ENCODE data around the gene HSD17B11.
"Not testable (repeated sequence)": the region's sequence is repeated elsewhere in the genome, so short reads cannot be mapped to it uniquely, and the experiment has no call there.

HSD17B11 gene

GRCh38 chr4:87333267-87333666 lies 57.7 kb downstream of the HSD17B11 start:
- H3K4me3 ChIP-seq = no peak overlapping the region
- no peak for DNase-seq (ENCODE audit: low read depth, low spot score)
- no peak overlapping the region for H3K27ac ChIP-seq
- peaks cover 6% of the 10 kb centered on the region; the same call in 1 of the 2 replicates for H3K9me3 ChIP-seq (ENCODE audit: low read depth, low read length)
- no peak overlapping the region for H3K9ac ChIP-seq (ENCODE audit: insufficient read length)
- TF ChIP-seq FOXP2 (optimal IDR thresholded peaks at IDR 0.05; ENCODE audit: control extremely low read depth, extremely low read length, insufficient read depth) = no peak
- TF ChIP-seq EZH2 (IDR thresholded peaks at IDR 0.05) = no peak
- H3K36me3 ChIP-seq (ENCODE audit: insufficient read depth, low read length) = no peaks in the 10 kb centered on the region

GRCh38 chr4:87330761-87331160 lies 60.2 kb downstream of the HSD17B11 start:
- no peak for DNase-seq (ENCODE audit: low read depth, low spot score)
- Histone ChIP-seq H3K27ac (no peak overlapping the region), H3K9me3 (ENCODE audit: low read depth, low read length) (peaks cover 6% of the 10 kb centered on the region; the same call in 1 of the 2 replicates), H3K36me3 (ENCODE audit: insufficient read depth, low read length) (no peaks in the 10 kb centered on the region), H3K9ac (ENCODE audit: insufficient read length) (no peak overlapping the region), H3K4me3 (no peak overlapping the region)
- TF ChIP-seq EZH2 (IDR thresholded peaks at IDR 0.05) (no peak), POLR2AphosphoS5 (IDR thresholded peaks at IDR 0.05; ENCODE audit: borderline replicate concordance, low read depth, low read length) (no peak), FOXP2 (optimal IDR thresholded peaks at IDR 0.05; ENCODE audit: control extremely low read depth, extremely low read length, insufficient read depth) (no peak)

- Histone ChIP-seq H3K9me3 (ENCODE audit: low read depth, low read length) (no peaks in the 10 kb centered on the region), H3K27ac (no peak overlapping the region), H3K36me3 (ENCODE audit: insufficient read depth, low read length) (no peaks in the 10 kb centered on the region), H3K4me3 (no peak overlapping the region), H3K9ac (ENCODE audit: insufficient read length) (no peak overlapping the region)
- DNase-seq (ENCODE audit: low read depth, low spot score) = no peak
- TF ChIP-seq POLR2AphosphoS5 (IDR thresholded peaks at IDR 0.05; ENCODE audit: borderline replicate concordance, low read depth, low read length) (no peak), EZH2 (IDR thresholded peaks at IDR 0.05) (no peak)
Measured at GRCh38 chr4:87327136-87327535, 63.9 kb downstream of the HSD17B11 start.

DNA sequence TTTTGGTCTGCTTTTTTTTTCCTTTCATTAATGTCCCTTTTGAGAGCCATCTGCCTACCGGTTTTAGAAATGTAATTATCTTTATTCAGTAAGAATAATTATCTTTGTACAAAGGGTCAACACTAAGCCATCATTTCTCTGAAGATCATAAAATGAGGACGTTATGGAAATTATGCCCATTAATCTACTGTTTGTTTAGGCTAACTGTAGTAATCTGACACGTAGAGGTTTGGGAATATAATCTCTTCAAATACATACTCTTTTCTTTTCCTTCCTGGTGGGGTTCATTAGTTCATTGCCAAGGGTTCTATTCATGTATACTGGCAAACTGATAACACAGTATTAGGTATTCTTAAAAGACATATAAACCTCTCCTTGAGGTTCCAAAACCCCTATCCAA lies 64.5 kb downstream of the HSD17B11 start:
- no peak for TF ChIP-seq EZH2 (IDR thresholded peaks at IDR 0.05)
- TF ChIP-seq FOXP2 (optimal IDR thresholded peaks at IDR 0.05; ENCODE audit: control extremely low read depth, extremely low read length, insufficient read depth) = no peak
- TF ChIP-seq POLR2AphosphoS5 (IDR thresholded peaks at IDR 0.05; ENCODE audit: borderline replicate concordance, low read depth, low read length) = no peak
- Histone ChIP-seq H3K27ac (no peak overlapping the region), H3K4me3 (no peak overlapping the region), H3K9me3 (ENCODE audit: low read depth, low read length) (no peaks in the 10 kb centered on the region), H3K9ac (ENCODE audit: insufficient read length) (no peak overlapping the region), H3K36me3 (ENCODE audit: insufficient read depth, low read length) (no peaks in the 10 kb centered on the region)
- DNase-seq (ENCODE audit: low read depth, low spot score) = no peak

DNA sequence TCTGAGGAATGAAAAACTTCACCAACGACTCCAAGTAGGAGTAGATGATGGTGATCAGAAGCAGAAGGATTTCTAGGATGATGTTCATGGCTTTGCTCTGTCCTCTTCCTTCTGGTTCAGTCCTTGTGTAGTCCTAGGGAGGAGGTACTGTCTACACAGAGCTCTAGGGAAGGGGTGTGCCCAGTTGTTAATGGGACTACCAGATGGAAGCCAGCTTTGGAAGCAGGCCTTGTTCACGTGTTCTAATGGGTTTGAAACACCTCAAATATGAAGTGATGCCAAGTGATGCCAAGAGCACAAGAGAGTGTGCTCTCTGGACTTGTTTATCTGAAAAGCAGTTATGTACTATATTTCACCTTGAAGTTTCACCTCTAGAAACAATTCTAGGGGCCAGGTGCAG lies 68.2 kb downstream of the HSD17B11 start, which contains the start of gene HSD17B13:
HSD17B13 (minus strand) TSS at position 129 of the 400 bp plus-strand sequence; CDS start at position 88, 41 bp downstream.
- TF ChIP-seq EZH2 (IDR thresholded peaks at IDR 0.05) = no peak
- TF ChIP-seq POLR2AphosphoS5 (IDR thresholded peaks at IDR 0.05; ENCODE audit: borderline replicate concordance, low read depth, low read length) = no peak
- TF ChIP-seq FOXP2 (optimal IDR thresholded peaks at IDR 0.05; ENCODE audit: control extremely low read depth, extremely low read length, insufficient read depth) = no peak
- H3K9me3 ChIP-seq (ENCODE audit: low read depth, low read length) = no peaks in the 10 kb centered on the region
- H3K36me3 ChIP-seq (ENCODE audit: insufficient read depth, low read length) = no peaks in the 10 kb centered on the region
- DNase-seq (ENCODE audit: low read depth, low spot score) = no peak
- peak within 1 kb of the TSS; percentile 42 for H3K9ac ChIP-seq (ENCODE audit: insufficient read length)
- H3K27ac ChIP-seq = 0 out of 2 replicates have a peak within 1 kb of the TSS, but pooled peaks have one; percentile 21
- H3K4me3 ChIP-seq = no peak within 1 kb of the TSS

DNA sequence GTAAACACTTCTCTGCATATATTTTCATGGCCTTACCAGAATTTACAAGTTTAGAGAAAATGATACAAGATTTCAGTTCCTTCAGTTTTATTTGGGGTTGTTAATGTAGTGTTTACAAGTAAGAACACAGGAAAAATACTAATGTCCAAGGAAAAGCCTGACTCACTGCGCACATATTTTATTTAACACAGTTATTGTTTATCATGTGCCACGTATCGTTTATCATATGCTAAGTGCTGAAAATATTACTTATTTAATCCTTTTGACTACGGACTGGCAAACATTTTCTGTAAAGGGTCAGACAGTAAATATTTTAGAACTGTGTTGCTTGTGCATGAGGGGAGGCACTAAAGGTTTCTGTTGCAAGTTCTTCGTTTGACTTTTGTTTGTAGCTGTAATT lies 69.1 kb downstream of the HSD17B11 start:
- Histone ChIP-seq H3K27ac (0 out of 2 replicates have a peak overlapping the region, but pooled peaks have one; percentile 21), H3K9me3 (ENCODE audit: low read depth, low read length) (no peaks in the 10 kb centered on the region), H3K36me3 (ENCODE audit: insufficient read depth, low read length) (no peaks in the 10 kb centered on the region), H3K4me3 (no peak overlapping the region), H3K9ac (ENCODE audit: insufficient read length) (peak overlapping the region; percentile 42)
- DNase-seq (ENCODE audit: low read depth, low spot score) = no peak
- no peak for TF ChIP-seq POLR2AphosphoS5 (IDR thresholded peaks at IDR 0.05; ENCODE audit: borderline replicate concordance, low read depth, low read length)

GRCh38 chr4:87317527-87317926 lies 73.5 kb downstream of the HSD17B11 start:
- TF ChIP-seq POLR2AphosphoS5 (IDR thresholded peaks at IDR 0.05; ENCODE audit: borderline replicate concordance, low read depth, low read length) (no peak), FOXP2 (optimal IDR thresholded peaks at IDR 0.05; ENCODE audit: control extremely low read depth, extremely low read length, insufficient read depth) (no peak), EZH2 (IDR thresholded peaks at IDR 0.05) (no peak)
- no peaks in the 10 kb centered on the region for H3K9me3 ChIP-seq (ENCODE audit: low read depth, low read length)
- no peak overlapping the region for H3K4me3 ChIP-seq
- H3K9ac ChIP-seq (ENCODE audit: insufficient read length) = no peak overlapping the region
- no peak for DNase-seq (ENCODE audit: low read depth, low spot score)
- H3K36me3 ChIP-seq (ENCODE audit: insufficient read depth, low read length) = no peaks in the 10 kb centered on the region
- H3K27ac ChIP-seq = no peak overlapping the region

DNA sequence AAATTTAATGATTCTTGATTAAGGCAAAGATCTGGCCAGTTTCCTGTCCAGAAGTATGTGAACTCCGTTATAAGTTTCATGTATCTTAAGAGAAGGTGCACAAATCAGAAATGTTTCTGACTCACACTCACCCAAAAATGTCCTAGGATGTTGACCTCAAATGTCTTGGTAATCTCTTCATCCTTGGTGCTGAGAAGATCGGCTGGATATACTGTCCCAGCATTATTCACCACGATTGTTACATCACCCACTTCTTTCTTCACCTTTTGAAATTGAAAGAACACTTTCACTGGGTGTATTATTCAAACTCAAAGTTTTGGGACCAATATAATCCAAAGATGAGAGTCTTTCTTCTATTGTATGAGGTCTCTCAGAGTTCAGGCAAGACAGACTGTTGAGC lies 74.0 kb downstream of the HSD17B11 start:
- TF ChIP-seq POLR2AphosphoS5 (IDR thresholded peaks at IDR 0.05; ENCODE audit: borderline replicate concordance, low read depth, low read length) = no peak
- TF ChIP-seq EZH2 (IDR thresholded peaks at IDR 0.05) = no peak
- TF ChIP-seq FOXP2 (optimal IDR thresholded peaks at IDR 0.05; ENCODE audit: control extremely low read depth, extremely low read length, insufficient read depth) = no peak
- H3K27ac ChIP-seq = no peak overlapping the region
- no peak for DNase-seq (ENCODE audit: low read depth, low spot score)
- H3K9me3 ChIP-seq (ENCODE audit: low read depth, low read length) = no peaks in the 10 kb centered on the region
- H3K9ac ChIP-seq (ENCODE audit: insufficient read length) = no peak overlapping the region
- no peak overlapping the region for H3K4me3 ChIP-seq
- H3K36me3 ChIP-seq (ENCODE audit: insufficient read depth, low read length) = no peaks in the 10 kb centered on the region

- H3K4me3 ChIP-seq = peak overlapping the region; percentile 61
- H3K36me3 ChIP-seq (ENCODE audit: insufficient read depth, low read length); H3K9ac ChIP-seq (ENCODE audit: insufficient read length); H3K9me3 ChIP-seq (ENCODE audit: low read depth, low read length); H3K27ac ChIP-seq; DNase-seq (ENCODE audit: low read depth, low spot score): not testable (repeated sequence)
Measured at GRCh38 chr4:87315000-87315399, 76.0 kb downstream of the HSD17B11 start.
